ENCODE measurements around the gene MPC1. TPM values are rescaled to one million over a fixed set of nuclear protein-coding genes. Genes with fewer than 3 reads are reported as not detected.

Gene MPC1
- total RNA-seq (17.5 and 22.9 TPM in 2 replicates), polyA plus RNA-seq (11.2 and 15.5 TPM in 2 replicates), polyA minus RNA-seq (5.5 and 10.1 TPM in 2 replicates), Bru-seq, nascent RNA (percentile 63 among the genes with signal in this experiment), BruChase-seq, experiment 1, labeled RNA remaining after a 6-hour chase (percentile 75 among the genes with signal in this experiment), BruChase-seq, experiment 2, labeled RNA remaining after a 2-hour chase (percentile 86 among the genes with signal in this experiment)
- polyA plus RNA-seq (2011; cell fraction: cytosol; rRNA removed) = 15.2 and 16.6 TPM in 2 replicates
- polyA plus RNA-seq (2011; cell fraction: nucleus; rRNA removed) = 8.3 and 10.2 TPM in 2 replicates
- polyA plus RNA-seq (2012) = 9.2 and 16.8 TPM in 2 replicates
- 8.2 TPM for polyA minus RNA-seq (2011; cell fraction: cytosol; rRNA and poly(A)+ RNA removed)
- 0.48 and 2.3 TPM in 2 replicates for polyA minus RNA-seq (2011; cell fraction: nucleus; rRNA and poly(A)+ RNA removed)
- long read RNA-seq, transcript MPC1-201 (4 exons, 976 nt) = major isoform, 89 of 95 reads
- long read RNA-seq, partial matches to known transcripts = 1 of 95 reads
- long read RNA-seq, other reads (novel, unspliced or antisense) = 4 of 95 reads

DNA sequence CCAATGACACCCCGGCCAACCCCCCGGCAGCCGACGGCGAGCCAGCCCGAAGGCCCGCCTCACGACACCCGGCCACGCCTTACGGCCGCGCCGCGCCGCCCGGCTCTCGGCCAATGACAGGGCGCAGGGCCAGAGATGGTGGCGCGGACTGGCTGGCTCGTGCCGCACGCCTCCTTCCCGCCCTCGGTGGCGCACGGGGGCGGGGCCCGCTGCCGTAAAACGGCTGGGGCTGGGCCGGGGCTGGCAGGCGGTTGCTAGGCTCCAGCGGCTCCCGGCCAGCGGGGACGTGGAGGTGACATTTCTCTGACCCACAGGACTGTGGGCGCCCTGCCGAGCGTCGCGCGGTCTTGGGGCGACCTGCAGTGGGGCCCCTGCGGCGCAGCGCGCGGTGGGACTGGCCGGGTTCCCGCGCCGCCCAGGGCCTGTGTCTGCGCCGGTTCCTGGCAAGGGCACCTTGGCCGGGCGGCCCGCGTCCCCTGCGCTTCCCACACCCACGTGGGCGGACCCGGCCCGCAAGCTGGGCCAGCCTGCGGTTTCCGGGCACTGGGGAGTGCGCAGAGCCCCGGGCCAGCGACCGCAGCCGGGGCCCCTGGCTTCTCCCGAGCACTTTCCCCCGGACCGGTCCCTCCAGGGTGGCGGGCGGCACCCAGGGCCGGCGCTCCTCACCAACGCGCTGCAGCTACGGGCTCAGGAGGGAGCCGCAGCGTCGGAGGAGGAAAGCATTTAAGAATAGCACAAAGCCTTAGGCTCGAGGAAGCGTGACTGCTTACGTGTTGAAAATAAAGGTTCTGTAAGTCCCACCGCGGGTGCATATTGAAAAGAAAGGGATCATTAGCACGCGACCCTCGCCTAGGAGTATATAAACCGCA is at the start of gene MPC1:
Gene MPC1 (minus strand): TSS at position 8 of the 869 bp plus-strand sequence. CDS start 64 bp downstream, outside the sequence.
- H3K36me3 ChIP-seq (ENCODE audit: control insufficient read depth in 2 of 2, extremely low read depth in 1 of 2, insufficient read depth in 2 of 2, low read length in 2 of 2) = no peaks in the 10 kb centered on the region
- CTCF ChIA-PET = interaction anchor here (1.0 to 1.6 kb wide), 3 partner anchors 17 to 72 kb away, joined by 3 to 17 read pairs (median 4); no protein-coding TSS in a partner anchor

More for the DNA sequence above, at the start of gene MPC1:
- peak within 1 kb of the TSS; percentile 82 to 95 (median 94) for H3K4me3 ChIP-seq (replicated peaks in 1 of 3; ENCODE audit: insufficient read depth in 1 of 3, low read depth in 1 of 3, low read length in 3 of 3)
- POLR2A ChIA-PET = no interaction called here
- H4K20me1 ChIP-seq (replicated peaks; ENCODE audit: control insufficient read depth, extremely low read depth, insufficient read depth, low read length) = no peaks in the 10 kb centered on the region
- intact Hi-C loops (cut with micrococcal nuclease) = loop anchor here (1.0 kb wide), 5 partner anchors 18 to 108 kb away; partner anchors contain the start of gene SFT2D1
- DNase-seq (ENCODE audit: low read depth, low spot score) (peak; percentile 96), FAIRE-seq (peak; percentile 95)
- peak within 1 kb of the TSS; percentile 71 for H3K9ac ChIP-seq (replicated peaks; ENCODE audit: extremely low read depth, insufficient read depth, low read length)
- peak within 1 kb of the TSS; percentile 96 for H2AFZ ChIP-seq (ENCODE audit: low read depth, low read length)
- H3K27me3 ChIP-seq (ENCODE audit: control insufficient read depth in 2 of 2, insufficient read depth in 2 of 2, low read length in 2 of 2) = no peaks in the 10 kb centered on the region
- TSS peak; percentile 19 for BruUV-seq (replicated peaks)
- H3K9me3 ChIP-seq (replicated peaks; ENCODE audit: control insufficient read depth, insufficient read depth, low read length) = no peaks in the 10 kb centered on the region
- TF ChIP-seq FOS (IDR thresholded peaks at IDR 0.05; ENCODE audit: borderline replicate concordance, insufficient read depth, low read length) (peak; percentile 8), MYC (IDR thresholded peaks at IDR 0.05; ENCODE audit: low read depth, low read length) (no peak), MAX (IDR thresholded peaks at IDR 0.05; ENCODE audit: insufficient read depth, insufficient read length) (peak; percentile 52), EZH2 (IDR thresholded peaks at IDR 0.05; ENCODE audit: borderline replicate concordance, low read depth, low read length, severe bottlenecking) (no peak), GATA2 (IDR thresholded peaks at IDR 0.05; ENCODE audit: insufficient read depth, insufficient read length, low read depth, low read length) (no peak), JUN (IDR thresholded peaks at IDR 0.05; ENCODE audit: borderline replicate concordance, insufficient read depth, insufficient read length, low read depth) (no peak), CTCF (IDR thresholded peaks at IDR 0.05; ENCODE audit: extremely low read depth in 1 of 2, insufficient read depth in 1 of 2, low read depth in 1 of 2, low read length in 2 of 2) (no peak), POLR2A (IDR thresholded peaks at IDR 0.05; ENCODE audit: low read depth, low read length) (peak; percentile 16), POLR2AphosphoS5 (IDR thresholded peaks at IDR 0.05; ENCODE audit: insufficient read depth, low read depth, low read length) (peak; percentile 26)
- H3K4me2 ChIP-seq (ENCODE audit: insufficient read depth, low read length) = peak within 1 kb of the TSS; percentile 91
- peak within 1 kb of the TSS; percentile 68 for H3K27ac ChIP-seq (ENCODE audit: insufficient read depth, low read depth, low read length)
- no peaks in the 10 kb centered on the region for H3K79me2 ChIP-seq (ENCODE audit: control insufficient read depth, insufficient read depth, low read length)
- dilution Hi-C loops (cut with MboI; ENCODE audit: extremely low pct_ligation_motif_present, low sequenced_read_pairs) = no loop called here
- no peaks in the 10 kb centered on the region for H3K9me1 ChIP-seq (replicated peaks; ENCODE audit: control insufficient read depth, extremely low read depth, insufficient read depth, low read length)
- H3K4me1 ChIP-seq (ENCODE audit: control insufficient read depth, extremely low read depth, insufficient read depth, low read length) = peaks cover 4% of the 10 kb centered on the region
